ENCODE measurements around the gene FANCE. TPM values are rescaled to one million over a fixed set of nuclear protein-coding genes. Genes with fewer than 3 reads are reported as not detected.
A peak's percentile ranks its signal among the peaks of the same experiment; 100 is the strongest.

Gene FANCE
- total and polyA plus RNA-seq, 8 donors = 1.7 to 4.0 (median 2.6) TPM

- WGBS, 2 donors = 70 to 78% methylated on average over 4 of the region's 4 CpGs
- TF ChIP-seq CTCF (IDR thresholded peaks at IDR 0.05) = no peak
- no peaks in the 10 kb centered on the region for H3K9me3 ChIP-seq
- FAIRE-seq (no peak), DNase-seq (no peak), ATAC-seq (no peak)
- no peak overlapping the region for H3K27ac ChIP-seq
- no peaks in the 10 kb centered on the region for H3K27me3 ChIP-seq
- intact Hi-C loops (cut with DNase I) = no loop called here
- no peaks in the 10 kb centered on the region for H3K36me3 ChIP-seq
- H3K4me3 ChIP-seq = no peak overlapping the region
- H3K4me1 ChIP-seq = peaks cover 0 to 5% (median 4%) of the 10 kb centered on the region in 3 donors
Observed at GRCh38 chr6:35499372-35499771, 47.2 kb downstream of the FANCE start.

DNA sequence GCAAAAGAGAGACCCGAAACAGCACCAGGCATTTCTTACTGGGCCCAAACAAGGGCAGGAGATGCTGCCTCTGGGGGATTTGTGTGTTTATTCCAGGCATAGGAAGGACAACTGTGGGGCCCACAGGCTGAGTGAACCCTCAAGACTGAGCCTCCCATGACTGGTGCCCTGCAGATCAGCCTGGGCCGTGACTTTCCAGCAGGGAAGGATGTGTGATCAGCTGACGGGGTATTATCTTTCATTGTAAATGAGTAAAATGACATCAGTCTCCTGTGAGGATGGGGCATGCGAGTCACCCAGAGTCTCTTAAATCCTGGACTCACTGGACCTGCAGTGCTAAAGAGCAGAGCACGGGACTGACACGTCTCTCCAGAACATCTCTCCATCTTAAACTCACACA lies 48.6 kb downstream of the FANCE start:
- H3K27ac ChIP-seq = no peak overlapping the region
- intact Hi-C loops (cut with DNase I) = no loop called here
- ATAC-seq (no peak), DNase-seq (peak in 1 of 6 donors; percentile 2), FAIRE-seq (no peak)
- H3K36me3 ChIP-seq = no peaks in the 10 kb centered on the region
- no peak for TF ChIP-seq CTCF (IDR thresholded peaks at IDR 0.05)
- H3K4me1 ChIP-seq = peaks cover 0 to 5% (median 4%) of the 10 kb centered on the region in 3 donors
- H3K4me3 ChIP-seq = no peak overlapping the region
- 81 to 89% methylated on average over 6 of the region's 6 CpGs for WGBS, 2 donors
- no peaks in the 10 kb centered on the region for H3K9me3 ChIP-seq
- H3K27me3 ChIP-seq = no peaks in the 10 kb centered on the region

- Histone ChIP-seq H3K4me3 (no peak overlapping the region), H3K9me3 (no peaks in the 10 kb centered on the region), H3K4me1 (peaks cover 0 to 5% (median 4%) of the 10 kb centered on the region in 3 donors), H3K27me3 (no peaks in the 10 kb centered on the region), H3K36me3 (no peaks in the 10 kb centered on the region), H3K27ac (no peak overlapping the region)
- WGBS, 2 donors = 91 to 97% methylated on average over 2 of the region's 2 CpGs
- DNase-seq (no peak), FAIRE-seq (no peak), ATAC-seq (no peak)
- intact Hi-C loops (cut with DNase I) = no loop called here
- TF ChIP-seq CTCF (IDR thresholded peaks at IDR 0.05) = no peak
Observed at GRCh38 chr6:35501784-35502183, 49.6 kb downstream of the FANCE start.

DNA sequence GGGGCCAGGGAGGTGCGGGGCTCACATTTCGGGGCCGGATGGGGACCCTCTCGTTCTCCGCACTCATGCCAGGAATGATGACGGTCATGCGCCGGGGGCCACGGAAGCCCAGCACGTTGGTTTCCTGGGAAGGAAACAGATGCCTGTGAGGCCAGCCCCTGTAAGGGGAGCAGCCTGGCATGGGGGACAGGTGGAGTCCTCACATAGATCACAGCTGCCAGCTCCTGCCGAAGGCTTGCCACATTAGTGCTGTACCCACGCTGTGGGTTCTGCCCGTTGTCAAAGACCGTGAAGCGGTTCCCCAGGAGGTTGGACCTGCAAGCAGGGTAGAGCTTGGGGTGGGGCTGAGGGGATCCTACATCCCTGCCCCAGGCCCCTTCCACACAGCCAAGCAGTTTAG lies 51.4 kb downstream of the FANCE start:
- Histone ChIP-seq H3K4me1 (no peaks in the 10 kb centered on the region), H3K4me3 (no peak overlapping the region), H3K9me3 (no peaks in the 10 kb centered on the region), H3K27ac (no peak overlapping the region), H3K36me3 (no peaks in the 10 kb centered on the region), H3K27me3 (no peaks in the 10 kb centered on the region)
- 40 to 43% methylated on average over 15 of the region's 15 CpGs for WGBS, 2 donors
- no peak for FAIRE-seq
- ATAC-seq = no peak
- peak in 1 of 6 donors; percentile 27 for DNase-seq
- intact Hi-C loops (cut with DNase I) = no loop called here
- TF ChIP-seq CTCF (IDR thresholded peaks at IDR 0.05) = no peak

GRCh38 chr6:35505999-35506412 lies 53.9 kb downstream of the FANCE start:
- Histone ChIP-seq H3K4me1 (no peaks in the 10 kb centered on the region), H3K4me3 (no peak overlapping the region), H3K36me3 (no peaks in the 10 kb centered on the region), H3K27ac (no peak overlapping the region), H3K9me3 (no peaks in the 10 kb centered on the region), H3K27me3 (no peaks in the 10 kb centered on the region)
- DNase-seq (no peak), FAIRE-seq (no peak), ATAC-seq (no peak)
- TF ChIP-seq CTCF (IDR thresholded peaks at IDR 0.05) = no peak
- intact Hi-C loops (cut with DNase I) = no loop called here
- 41 to 45% methylated on average over 21 of the region's 21 CpGs for WGBS, 2 donors
